Measurements from ENCODE around the gene VASP.
"Not testable (repeated sequence)": the region's sequence is repeated elsewhere in the genome, so short reads cannot be mapped to it uniquely, and the experiment has no call there.

VASP gene

GRCh38 chr19:45497791-45498190 lies 9.5 kb upstream of the VASP start:
- no peak for DNase-seq

- DNase-seq, result peak; percentile 75
Observed at GRCh38 chr19:45498411-45499195, 8.7 kb upstream of the VASP start, which contains the start of gene PPM1N. PPM1N (plus strand) TSS chr19:45498443; CDS start chr19:45498473, 30 bp downstream.

GRCh38 chr19:45499196-45500180 lies 7.8 kb upstream of the VASP start:
- DNase-seq, result peak; percentile 69

- DNase-seq, result no peak
Observed at GRCh38 chr19:45500918-45501729, 6.2 kb upstream of the VASP start.

- no peak for DNase-seq
Observed at GRCh38 chr19:45501730-45502014, 5.6 kb upstream of the VASP start.

- no peak for DNase-seq
Observed at GRCh38 chr19:45502111-45502510, 5.2 kb upstream of the VASP start.

- DNase-seq, result no peak
Observed at GRCh38 chr19:45503909-45504308, 3.4 kb upstream of the VASP start.

- no peak for DNase-seq
Observed at GRCh38 chr19:45505151-45505995, 1.9 kb upstream of the VASP start.

- DNase-seq, result no peak
Observed at GRCh38 chr19:45505996-45506245, 1.4 kb upstream of the VASP start.

GRCh38 chr19:45506246-45506988 lies 862 bp upstream of the VASP start:
- peak; percentile 99 for DNase-seq

GRCh38 chr19:45507872-45508416 lies 665 bp downstream of the VASP start:
- no peak for DNase-seq

GRCh38 chr19:45508417-45508860 lies 1.2 kb downstream of the VASP start:
- DNase-seq, result peak; percentile 59

- no peak for DNase-seq
Observed at GRCh38 chr19:45508861-45509691, 1.8 kb downstream of the VASP start.

GRCh38 chr19:45509692-45510015 lies 2.4 kb downstream of the VASP start:
- no peak for DNase-seq

GRCh38 chr19:45510352-45510751 lies 3.1 kb downstream of the VASP start:
- not testable (repeated sequence) for DNase-seq

GRCh38 chr19:45511074-45511473 lies 3.8 kb downstream of the VASP start:
- no peak for DNase-seq

- no peak for DNase-seq
Observed at GRCh38 chr19:45512881-45513483, 5.7 kb downstream of the VASP start.

GRCh38 chr19:45514376-45515051 lies 7.2 kb downstream of the VASP start:
- no peak for DNase-seq

- no peak for DNase-seq
Observed at GRCh38 chr19:45515081-45515624, 7.9 kb downstream of the VASP start.
